HepG2 (cell line): ENCODE data around the gene ANKRD27. TPM values are rescaled to one million over a fixed set of nuclear protein-coding genes. Genes with fewer than 3 reads are reported as not detected.

Experiments used
- ETV6 ChIP-seq: sonication (generic); formaldehyde crosslinking; conservative IDR thresholded peaks from 2 replicates; pipeline ENCODE4 v1.4.0; 2020; ENCODE audit warnings: missing genetic modification reagents
- FOXM1 ChIP-seq: sonication (generic); formaldehyde crosslinking; IDR thresholded peaks from 2 replicates; pipeline ENCODE4 v1.5.0; 2020; ENCODE audit warnings: missing genetic modification reagents
- HNRNPLL ChIP-seq: fragments of 200-400 bp; formaldehyde crosslinking; IDR thresholded peaks from 2 replicates; pipeline ENCODE4 v1.6.1; 2017; ENCODE audit warnings: mild to moderate bottlenecking, low read depth, low read length; ENCODE audit not compliant: poor library complexity, severe bottlenecking
- KDM1A ChIP-seq: IDR thresholded peaks from 2 replicates; pipeline ENCODE4 v1.6.1; 2016; ENCODE audit warnings: missing compliant biosample characterization
- KDM5A ChIP-seq: fragments of 200-600 bp; sonication (generic); IDR thresholded peaks from 2 replicates; pipeline ENCODE4 v1.7.0; 2018; ENCODE audit warnings: antibody characterized with exemption, mild to moderate bottlenecking, low read length, borderline replicate concordance
- MED1 ChIP-seq: sonication (generic); formaldehyde crosslinking; IDR thresholded peaks from 2 replicates; pipeline ENCODE4 v1.4.0; 2020; ENCODE audit warnings: missing genetic modification reagents
- NR2F1 ChIP-seq, 2 experiments: fragments of 450-650 bp in 1 of 2; formaldehyde crosslinking in 1 of 2; IDR thresholded peaks; 2 replicates each; pipeline versions ENCODE4 v1.5.0 to v1.6.1; 2016 to 2020; ENCODE audit warnings: mild to moderate bottlenecking in 1 of 2, missing compliant biosample characterization in 1 of 2, missing genetic modification reagents in 1 of 2, moderate library complexity in 1 of 2
- RFXANK ChIP-seq: IDR thresholded peaks from 2 replicates; pipeline ENCODE4 v1.6.1; 2016
- RXRA ChIP-seq: sonication (generic); formaldehyde crosslinking; IDR thresholded peaks from 2 replicates; pipeline ENCODE4 v1.5.1; 2020; ENCODE audit warnings: missing genetic modification reagents
- SRF ChIP-seq: IDR thresholded peaks from 2 replicates; pipeline ENCODE4 v1.6.1; 2011; ENCODE audit warnings: mild to moderate bottlenecking, low read depth, low read length, moderate library complexity
- ZFP1 ChIP-seq: IDR thresholded peaks from 2 replicates; pipeline ENCODE4 v1.6.1; 2016
- ZFY ChIP-seq: sonication (generic); formaldehyde crosslinking; IDR thresholded peaks from 2 replicates; pipeline ENCODE4 v1.4.0; 2020; ENCODE audit warnings: missing genetic modification reagents
- ZMYM4 ChIP-seq: sonication (generic); formaldehyde crosslinking; IDR thresholded peaks from 2 replicates; pipeline ENCODE4 v1.8.1; 2023; ENCODE audit warnings: mild to moderate bottlenecking, missing genetic modification reagents
- ZNF205 ChIP-seq: IDR thresholded peaks from 2 replicates; pipeline ENCODE4 v1.6.1; 2018; ENCODE audit warnings: missing biosample characterization, missing genetic modification reagents
- ZNF296 ChIP-seq: sonication (generic); formaldehyde crosslinking; conservative IDR thresholded peaks from 2 replicates; pipeline ENCODE4 v1.5.0; 2020; ENCODE audit warnings: mild to moderate bottlenecking, missing genetic modification reagents
- ZNF343 ChIP-seq: sonication (generic); formaldehyde crosslinking; IDR thresholded peaks from 2 replicates; pipeline ENCODE4 v1.4.0; 2020; ENCODE audit warnings: mild to moderate bottlenecking, missing genetic modification reagents
- ZNF432 ChIP-seq: sonication (generic); formaldehyde crosslinking; IDR thresholded peaks from 2 replicates; pipeline ENCODE4 v1.5.0; 2020; ENCODE audit warnings: missing genetic modification reagents, mild to moderate bottlenecking, borderline replicate concordance
- ZNF501 ChIP-seq: sonication (generic); formaldehyde crosslinking; IDR thresholded peaks from 2 replicates; pipeline ENCODE4 v1.5.1; 2020; ENCODE audit warnings: mild to moderate bottlenecking, moderate library complexity, missing genetic modification reagents
- ZNF576 ChIP-seq: sonication (generic); formaldehyde crosslinking; IDR thresholded peaks from 2 replicates; pipeline ENCODE4 v1.4.0; 2020; ENCODE audit warnings: mild to moderate bottlenecking, missing genetic modification reagents
- ZNF605 ChIP-seq: sonication (generic); formaldehyde crosslinking; IDR thresholded peaks from 2 replicates; pipeline ENCODE4 v1.8.0; 2022; ENCODE audit warnings: mild to moderate bottlenecking, missing genetic modification reagents
- ZNF639 ChIP-seq: conservative IDR thresholded peaks from 2 replicates; pipeline ENCODE4 v1.6.1; 2018; ENCODE audit warnings: missing genetic modification reagents
- ZSCAN30 ChIP-seq: sonication (generic); formaldehyde crosslinking; IDR thresholded peaks from 2 replicates; pipeline ENCODE4 v1.5.0; 2020; ENCODE audit warnings: mild to moderate bottlenecking, missing genetic modification reagents
- polyA plus RNA-seq, 8 experiments: library from polyadenylated mRNA; depleted of rRNA in 3 of 8; stranded (reverse) in 7 of 8; unstranded in 1 of 8; fragments of >200 nt; fragmentation: Illumina TruSeq in 4 of 8; extraction: Trizol in 4 of 8; gene quantifications; 2 replicates each; pipeline versions ENCODE4 v1.2.1 to v1.2.3, GENCODE V29; 2011 to 2016; ENCODE audit warnings: low read depth in 4 of 8, missing spikeins in 1 of 8, mixed read lengths in 1 of 8; ENCODE audit not compliant: insufficient read depth in 1 of 8
- total RNA-seq, 5 experiments: library from RNA; depleted of rRNA; stranded (reverse); fragments of >200 nt; fragmentation: Illumina TruSeq; extraction: Trizol; gene quantifications; 2 replicates each; pipeline ENCODE4 v1.2.3, GENCODE V29; 2016; ENCODE audit warnings: low read depth in 1 of 5
- TF ChIP-seq, protein P1 (sequence below): IDR thresholded peaks from 2 replicates; pipeline ENCODE4 v1.6.1; 2016; ENCODE audit warnings: low read depth, control low read depth
- TF ChIP-seq, protein P2 (sequence below): sonication (generic); formaldehyde crosslinking; IDR thresholded peaks from 2 replicates; pipeline ENCODE4 v1.5.0; 2020; ENCODE audit warnings: missing genetic modification reagents, mild to moderate bottlenecking, borderline replicate concordance
- TF ChIP-seq, protein P3 (sequence below): IDR thresholded peaks from 2 replicates; pipeline ENCODE4 v1.6.1; 2012; ENCODE audit warnings: low read length, improper control_type of control experiment

The ANKRD27 gene
- total and polyA plus RNA-seq, 2 of the 13 experiments (the other 11 are each of a cell fraction or from before 2014, with no cell fraction given) = 22.2 to 23.7 TPM

DNA sequence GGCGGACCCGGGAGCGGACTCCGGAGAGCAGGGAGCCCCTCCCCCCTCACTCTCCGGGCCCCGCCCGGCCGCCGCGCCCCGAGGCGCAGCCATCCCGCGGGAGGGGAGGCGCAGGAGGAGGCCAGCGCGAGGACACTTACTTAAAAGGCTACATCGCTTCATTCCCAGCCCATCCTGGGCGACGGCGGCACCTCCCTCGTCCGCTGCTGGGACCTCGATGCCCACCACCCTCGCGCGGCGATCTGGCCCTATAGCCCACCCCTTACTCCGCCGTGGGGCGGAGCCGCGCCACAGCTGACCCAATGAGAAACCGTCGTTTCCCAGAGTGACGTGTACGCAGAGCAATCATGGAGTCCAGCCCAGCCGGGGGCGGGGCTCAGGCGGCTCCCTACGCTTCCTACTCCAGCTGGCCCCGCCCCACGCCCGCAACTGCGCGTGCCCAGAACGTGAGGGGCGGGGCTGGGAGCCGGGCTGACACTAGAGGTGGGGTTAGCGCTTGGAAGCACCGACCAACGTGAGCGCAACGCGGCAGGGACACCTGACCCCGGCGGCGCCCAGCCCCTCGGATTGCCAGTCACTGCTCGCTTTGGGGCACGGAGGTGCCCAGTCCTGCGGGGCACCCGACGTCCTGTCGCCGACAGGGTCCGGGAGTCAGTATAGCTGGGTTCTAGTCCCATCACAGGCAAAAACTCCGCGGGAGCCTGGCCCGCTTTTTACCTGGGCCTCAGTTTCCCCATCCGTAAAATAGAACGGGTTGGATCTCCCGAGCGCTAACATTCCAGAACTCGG, at the start of gene ANKRD27 (continued):
- no peak for TF ChIP-seq ZNF432
- peak; percentile 10; the same call in 1 of the 2 replicates for TF ChIP-seq MED1 (CRISPR knock-in tag)
- TF ChIP-seq ZSCAN30 (CRISPR knock-in tag) = no peak
- peak; percentile 80 for TF ChIP-seq ZMYM4 (CRISPR knock-in tag)
- TF ChIP-seq ZFY = no peak
- TF ChIP-seq, protein P1, sequence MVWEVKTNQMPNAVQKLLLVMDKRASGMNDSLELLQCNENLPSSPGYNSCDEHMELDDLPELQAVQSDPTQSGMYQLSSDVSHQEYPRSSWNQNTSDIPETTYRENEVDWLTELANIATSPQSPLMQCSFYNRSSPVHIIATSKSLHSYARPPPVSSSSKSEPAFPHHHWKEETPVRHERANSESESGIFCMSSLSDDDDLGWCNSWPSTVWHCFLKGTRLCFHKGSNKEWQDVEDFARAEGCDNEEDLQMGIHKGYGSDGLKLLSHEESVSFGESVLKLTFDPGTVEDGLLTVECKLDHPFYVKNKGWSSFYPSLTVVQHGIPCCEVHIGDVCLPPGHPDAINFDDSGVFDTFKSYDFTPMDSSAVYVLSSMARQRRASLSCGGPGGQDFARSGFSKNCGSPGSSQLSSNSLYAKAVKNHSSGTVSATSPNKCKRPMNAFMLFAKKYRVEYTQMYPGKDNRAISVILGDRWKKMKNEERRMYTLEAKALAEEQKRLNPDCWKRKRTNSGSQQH = no peak
- TF ChIP-seq NR2F1 (CRISPR knock-in tag; IDR thresholded peaks at IDR 0.05) = no peak
- no peak for TF ChIP-seq ZNF296 (CRISPR knock-in tag)
- TF ChIP-seq RXRA (CRISPR knock-in tag) = no peak; the same call in 1 of the 2 replicates
- TF ChIP-seq ZNF639 (CRISPR knock-in tag) = no peak; the same call in 1 of the 2 replicates
- no peak for TF ChIP-seq RFXANK (CRISPR knock-in tag)
- TF ChIP-seq, protein P2, sequence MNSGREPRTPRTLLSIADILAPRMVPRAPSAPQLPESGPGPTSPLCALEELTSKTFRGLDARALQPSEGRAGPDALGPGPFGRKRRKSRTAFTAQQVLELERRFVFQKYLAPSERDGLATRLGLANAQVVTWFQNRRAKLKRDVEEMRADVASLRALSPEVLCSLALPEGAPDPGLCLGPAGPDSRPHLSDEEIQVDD (CRISPR knock-in tag) = no peak; the same call in 1 of the 2 replicates
- TF ChIP-seq KDM5A = peak; percentile 60; the same call in 1 of the 2 replicates
- TF ChIP-seq ETV6 = no peak
- no peak for TF ChIP-seq SRF
- TF ChIP-seq ZFP1 (CRISPR knock-in tag) = no peak
- peak; percentile 77; the same call in 1 of the 2 replicates for TF ChIP-seq ZNF605
- TF ChIP-seq ZNF501 (CRISPR knock-in tag) = no peak; the same call in 1 of the 2 replicates
- TF ChIP-seq KDM1A = no peak
- TF ChIP-seq ZNF576 = no peak
- 0 out of 2 replicates have a peak, but pooled peaks have one; percentile 48 for TF ChIP-seq ZNF343 (CRISPR knock-in tag)
- no peak for TF ChIP-seq ZNF205 (CRISPR knock-in tag)
- TF ChIP-seq, protein P3, sequence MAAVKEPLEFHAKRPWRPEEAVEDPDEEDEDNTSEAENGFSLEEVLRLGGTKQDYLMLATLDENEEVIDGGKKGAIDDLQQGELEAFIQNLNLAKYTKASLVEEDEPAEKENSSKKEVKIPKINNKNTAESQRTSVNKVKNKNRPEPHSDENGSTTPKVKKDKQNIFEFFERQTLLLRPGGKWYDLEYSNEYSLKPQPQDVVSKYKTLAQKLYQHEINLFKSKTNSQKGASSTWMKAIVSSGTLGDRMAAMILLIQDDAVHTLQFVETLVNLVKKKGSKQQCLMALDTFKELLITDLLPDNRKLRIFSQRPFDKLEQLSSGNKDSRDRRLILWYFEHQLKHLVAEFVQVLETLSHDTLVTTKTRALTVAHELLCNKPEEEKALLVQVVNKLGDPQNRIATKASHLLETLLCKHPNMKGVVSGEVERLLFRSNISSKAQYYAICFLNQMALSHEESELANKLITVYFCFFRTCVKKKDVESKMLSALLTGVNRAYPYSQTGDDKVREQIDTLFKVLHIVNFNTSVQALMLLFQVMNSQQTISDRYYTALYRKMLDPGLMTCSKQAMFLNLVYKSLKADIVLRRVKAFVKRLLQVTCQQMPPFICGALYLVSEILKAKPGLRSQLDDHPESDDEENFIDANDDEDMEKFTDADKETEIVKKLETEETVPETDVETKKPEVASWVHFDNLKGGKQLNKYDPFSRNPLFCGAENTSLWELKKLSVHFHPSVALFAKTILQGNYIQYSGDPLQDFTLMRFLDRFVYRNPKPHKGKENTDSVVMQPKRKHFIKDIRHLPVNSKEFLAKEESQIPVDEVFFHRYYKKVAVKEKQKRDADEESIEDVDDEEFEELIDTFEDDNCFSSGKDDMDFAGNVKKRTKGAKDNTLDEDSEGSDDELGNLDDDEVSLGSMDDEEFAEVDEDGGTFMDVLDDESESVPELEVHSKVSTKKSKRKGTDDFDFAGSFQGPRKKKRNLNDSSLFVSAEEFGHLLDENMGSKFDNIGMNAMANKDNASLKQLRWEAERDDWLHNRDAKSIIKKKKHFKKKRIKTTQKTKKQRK = no peak
- TF ChIP-seq FOXM1 (CRISPR knock-in tag) = no peak
- TF ChIP-seq HNRNPLL = peak; percentile 62
